ENCODE data around the gene TTBK2.

GRCh38 chr15:42929306-42929848 lies 8.8 kb upstream of the TTBK2 start:
- TF ChIP-seq CTCF (IDR thresholded peaks at IDR 0.05) (no peak), POLR2A (IDR thresholded peaks at IDR 0.05) (no peak)

All from body of pancreas (tissue), 4 donors.